ENCODE data around the gene RPL13A.
"Not testable (repeated sequence)": the region's sequence is repeated elsewhere in the genome, so short reads cannot be mapped to it uniquely, and the experiment has no call there.

The RPL13A gene

DNA sequence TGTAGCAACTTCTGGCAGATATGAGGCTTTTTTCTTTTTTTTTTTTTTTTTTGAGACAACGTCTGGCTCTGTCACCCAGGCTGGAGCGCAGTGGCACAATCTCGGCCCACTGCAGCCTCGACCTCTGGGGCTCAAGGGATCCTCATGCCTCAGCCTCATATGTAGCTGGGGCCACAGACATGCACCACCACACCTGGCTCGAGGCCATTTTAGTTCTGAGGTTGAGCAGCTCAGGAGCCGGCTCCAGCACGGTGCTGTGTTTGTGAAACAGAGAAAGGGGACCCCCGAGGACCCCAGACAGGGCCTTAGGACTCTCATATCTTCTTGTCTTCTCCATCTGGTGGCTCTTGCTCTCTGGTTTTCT lies 16.8 kb upstream of the RPL13A start:
- Histone ChIP-seq H3K4me1 (ENCODE audit: insufficient read depth, low read length, severe bottlenecking) (peaks cover 44% of the 10 kb centered on the region), H3K4me3 (ENCODE audit: low read depth, low read length, poor library complexity, severe bottlenecking) (no peak overlapping the region)

DNA sequence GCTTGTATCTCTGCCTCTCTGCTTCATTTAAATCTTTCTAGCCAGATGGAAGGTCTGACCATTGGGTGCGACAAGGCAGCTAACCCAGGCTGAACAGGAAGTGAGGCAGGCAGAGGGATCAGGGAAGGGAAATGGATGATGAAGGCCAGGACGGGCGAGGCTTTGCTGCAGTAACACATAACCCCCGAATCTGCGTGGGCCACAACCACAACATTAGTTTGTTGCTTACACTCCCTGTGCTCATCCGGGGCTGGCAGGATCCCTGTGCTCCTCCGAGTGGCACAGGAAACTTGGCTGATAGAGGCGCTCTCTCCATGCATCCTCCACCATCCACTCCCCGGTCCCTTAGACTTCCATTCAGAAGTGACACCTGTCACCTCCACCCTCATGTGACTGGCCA lies 14.5 kb upstream of the RPL13A start:
- Histone ChIP-seq H3F3A (ENCODE audit: insufficient read depth, low read length) (no peaks in the 10 kb centered on the region), H3K27me3 (ENCODE audit: insufficient read depth, low read length) (no peaks in the 10 kb centered on the region), H3K79me2 (ENCODE audit: insufficient read depth, low read length) (no peaks in the 10 kb centered on the region), H3K4me3 (ENCODE audit: low read depth, low read length, poor library complexity, severe bottlenecking) (no peak overlapping the region), H3K9me3 (ENCODE audit: low read length) (no peaks in the 10 kb centered on the region), H3K9me2 (ENCODE audit: low read depth, low read length) (no peaks in the 10 kb centered on the region), H3K9ac (ENCODE audit: low read length) (no peak overlapping the region; the same call in 1 of the 2 replicates), H3K36me3 (ENCODE audit: insufficient read depth, low read length) (peaks cover 4% of the 10 kb centered on the region; the same call in 1 of the 2 replicates), H3K27ac (ENCODE audit: low read depth, low read length, poor library complexity, severe bottlenecking) (no peak overlapping the region), H3K4me2 (ENCODE audit: low read length) (no peak overlapping the region), H4K20me1 (ENCODE audit: insufficient read depth, low read length) (no peaks in the 10 kb centered on the region), H3K4me1 (ENCODE audit: insufficient read depth, low read length, severe bottlenecking) (peaks cover 44% of the 10 kb centered on the region), H2AFZ (ENCODE audit: low read length) (no peak overlapping the region)
- TF ChIP-seq, protein P1, sequence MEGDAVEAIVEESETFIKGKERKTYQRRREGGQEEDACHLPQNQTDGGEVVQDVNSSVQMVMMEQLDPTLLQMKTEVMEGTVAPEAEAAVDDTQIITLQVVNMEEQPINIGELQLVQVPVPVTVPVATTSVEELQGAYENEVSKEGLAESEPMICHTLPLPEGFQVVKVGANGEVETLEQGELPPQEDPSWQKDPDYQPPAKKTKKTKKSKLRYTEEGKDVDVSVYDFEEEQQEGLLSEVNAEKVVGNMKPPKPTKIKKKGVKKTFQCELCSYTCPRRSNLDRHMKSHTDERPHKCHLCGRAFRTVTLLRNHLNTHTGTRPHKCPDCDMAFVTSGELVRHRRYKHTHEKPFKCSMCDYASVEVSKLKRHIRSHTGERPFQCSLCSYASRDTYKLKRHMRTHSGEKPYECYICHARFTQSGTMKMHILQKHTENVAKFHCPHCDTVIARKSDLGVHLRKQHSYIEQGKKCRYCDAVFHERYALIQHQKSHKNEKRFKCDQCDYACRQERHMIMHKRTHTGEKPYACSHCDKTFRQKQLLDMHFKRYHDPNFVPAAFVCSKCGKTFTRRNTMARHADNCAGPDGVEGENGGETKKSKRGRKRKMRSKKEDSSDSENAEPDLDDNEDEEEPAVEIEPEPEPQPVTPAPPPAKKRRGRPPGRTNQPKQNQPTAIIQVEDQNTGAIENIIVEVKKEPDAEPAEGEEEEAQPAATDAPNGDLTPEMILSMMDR (IDR thresholded peaks at IDR 0.05; ENCODE audit: low read length) = no peak
- TF ChIP-seq EZH2 (IDR thresholded peaks at IDR 0.05; ENCODE audit: borderline replicate concordance, low read length) = no peak

More for the DNA sequence above, 16.8 kb upstream of the RPL13A start:
- H3F3A ChIP-seq (ENCODE audit: insufficient read depth, low read length) = no peaks in the 10 kb centered on the region
- no peaks in the 10 kb centered on the region for H4K20me1 ChIP-seq (ENCODE audit: insufficient read depth, low read length)
- no peaks in the 10 kb centered on the region for H3K9me2 ChIP-seq (ENCODE audit: low read depth, low read length)
- H3K27me3 ChIP-seq (ENCODE audit: insufficient read depth, low read length) = no peaks in the 10 kb centered on the region
- no peak overlapping the region for H3K9ac ChIP-seq (ENCODE audit: low read length)
- no peak overlapping the region for H2AFZ ChIP-seq (ENCODE audit: low read length)
- H3K9me3 ChIP-seq (ENCODE audit: low read length) = no peaks in the 10 kb centered on the region
- H3K4me2 ChIP-seq (ENCODE audit: low read length) = no peak overlapping the region
- H3K27ac ChIP-seq (ENCODE audit: low read depth, low read length, poor library complexity, severe bottlenecking) = peak overlapping the region; percentile 21
- H3K79me2 ChIP-seq (ENCODE audit: insufficient read depth, low read length) = no peaks in the 10 kb centered on the region
- no peak for TF ChIP-seq EZH2 (IDR thresholded peaks at IDR 0.05; ENCODE audit: borderline replicate concordance, low read length)
- TF ChIP-seq, protein P1 (IDR thresholded peaks at IDR 0.05; ENCODE audit: low read length) = no peak
- peaks cover 4% of the 10 kb centered on the region for H3K36me3 ChIP-seq (ENCODE audit: insufficient read depth, low read length)

DNA sequence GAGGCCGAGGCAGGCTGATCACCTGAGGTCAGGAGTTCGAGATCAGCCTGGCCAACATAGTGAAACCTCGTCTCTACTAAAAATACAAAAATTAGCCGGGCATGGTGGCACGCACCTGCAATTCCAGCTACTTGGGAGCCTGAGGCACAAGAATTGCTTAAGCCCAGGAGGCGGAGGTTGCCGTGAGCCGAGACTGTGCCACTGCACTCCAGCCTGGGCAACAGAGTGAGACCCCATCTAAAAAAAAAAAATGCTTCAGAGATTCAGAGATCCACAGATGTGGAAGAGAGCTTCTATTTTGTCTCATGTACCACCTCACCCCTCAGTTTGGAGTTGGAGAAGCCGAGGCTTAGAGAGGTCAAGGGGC lies 13.9 kb upstream of the RPL13A start:
- H3K27ac ChIP-seq (ENCODE audit: low read depth, low read length, poor library complexity, severe bottlenecking) = peak overlapping the region; percentile 2
- H3K4me3 ChIP-seq (ENCODE audit: low read depth, low read length, poor library complexity, severe bottlenecking) = peak overlapping the region; percentile 69
- H3K27me3 ChIP-seq (ENCODE audit: insufficient read depth, low read length); H4K20me1 ChIP-seq (ENCODE audit: insufficient read depth, low read length); H3K9me3 ChIP-seq (ENCODE audit: low read length); H2AFZ ChIP-seq (ENCODE audit: low read length); H3K36me3 ChIP-seq (ENCODE audit: insufficient read depth, low read length); H3K9me2 ChIP-seq (ENCODE audit: low read depth, low read length); H3K79me2 ChIP-seq (ENCODE audit: insufficient read depth, low read length); H3F3A ChIP-seq (ENCODE audit: insufficient read depth, low read length): not testable (repeated sequence)
- H3K4me1 ChIP-seq (ENCODE audit: insufficient read depth, low read length, severe bottlenecking) = peaks cover 44% of the 10 kb centered on the region
- H3K9ac ChIP-seq (ENCODE audit: low read length) = peak overlapping the region; percentile 74
- peak overlapping the region; percentile 81 for H3K4me2 ChIP-seq (ENCODE audit: low read length)

DNA sequence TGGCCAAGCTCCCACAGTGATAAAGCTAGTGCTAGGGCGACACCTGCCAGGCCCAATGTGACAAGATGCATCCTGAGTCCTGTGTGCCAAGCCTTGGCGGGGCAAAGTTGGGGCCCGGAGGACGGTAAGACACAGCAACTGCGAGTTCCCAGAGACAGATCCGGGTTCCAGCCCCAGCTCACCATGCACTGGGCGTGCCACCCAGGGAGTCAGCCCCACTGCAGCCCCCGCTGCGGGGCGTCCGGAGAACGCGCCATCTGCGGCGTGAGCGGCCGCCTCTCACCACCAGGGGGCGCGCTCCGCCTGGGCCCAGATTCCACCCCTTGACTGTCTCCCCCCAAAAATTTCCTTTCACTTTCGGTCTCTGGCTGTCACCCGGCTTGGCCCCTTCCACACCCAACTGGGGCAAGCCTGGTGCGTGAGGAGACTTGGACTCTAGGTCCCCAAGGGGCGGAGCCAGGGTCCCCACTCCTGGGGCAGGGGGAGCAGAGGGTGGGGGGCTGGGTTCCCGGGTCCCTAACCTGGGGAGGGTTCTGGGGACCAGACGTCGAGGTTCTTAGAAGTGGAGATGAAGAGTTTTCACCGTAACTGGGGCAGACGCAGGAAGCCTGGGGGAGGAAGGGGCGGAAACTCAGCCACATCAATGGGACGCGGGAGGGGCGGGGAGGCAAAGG lies 13.4 kb upstream of the RPL13A start, which contains the start of gene FLT3LG:
Gene FLT3LG, plus strand, starts transcription at position 348 of the 674 bp plus-strand sequence. CDS start 425 bp downstream, outside the sequence.
- Histone ChIP-seq H3K9me2 (ENCODE audit: low read depth, low read length) (no peaks in the 10 kb centered on the region), H3K27ac (ENCODE audit: low read depth, low read length, poor library complexity, severe bottlenecking) (peak within 1 kb of the TSS; percentile 45), H2AFZ (ENCODE audit: low read length) (no peak within 1 kb of the TSS), H3K4me3 (ENCODE audit: low read depth, low read length, poor library complexity, severe bottlenecking) (peak within 1 kb of the TSS; percentile 69), H3K79me2 (ENCODE audit: insufficient read depth, low read length) (no peaks in the 10 kb centered on the region), H3K36me3 (ENCODE audit: insufficient read depth, low read length) (peaks cover 4% of the 10 kb centered on the region; the same call in 1 of the 2 replicates), H3K9me3 (ENCODE audit: low read length) (no peaks in the 10 kb centered on the region), H3K9ac (ENCODE audit: low read length) (peak within 1 kb of the TSS; percentile 74), H3K27me3 (ENCODE audit: insufficient read depth, low read length) (no peaks in the 10 kb centered on the region), H3F3A (ENCODE audit: insufficient read depth, low read length) (no peaks in the 10 kb centered on the region), H3K4me2 (ENCODE audit: low read length) (peak within 1 kb of the TSS; percentile 81), H3K4me1 (ENCODE audit: insufficient read depth, low read length, severe bottlenecking) (peaks cover 44% of the 10 kb centered on the region), H4K20me1 (ENCODE audit: insufficient read depth, low read length) (no peaks in the 10 kb centered on the region)
- TF ChIP-seq EZH2 (IDR thresholded peaks at IDR 0.05; ENCODE audit: borderline replicate concordance, low read length) = no peak
- TF ChIP-seq, protein P1 (IDR thresholded peaks at IDR 0.05; ENCODE audit: low read length) = peak; percentile 99
